DND-41 (cell line): ENCODE results near the gene ANKFN1.

Experiments used
- EZH2 ChIP-seq: IDR thresholded peaks from 3 replicates; pipeline ENCODE4 v1.6.1; 2012; ENCODE audit warnings: borderline replicate concordance, low read depth, mild to moderate bottlenecking, moderate library complexity, low read length, inconsistent platforms; ENCODE audit not compliant: severe bottlenecking
- TF ChIP-seq, protein P1 (sequence below): IDR thresholded peaks from 2 replicates; pipeline ENCODE4 v1.5.1; 2012; ENCODE audit warnings: borderline replicate concordance, low read length, moderate library complexity, mild to moderate bottlenecking; ENCODE audit not compliant: poor library complexity, severe bottlenecking; ENCODE audit errors: extremely low read depth

- TF ChIP-seq, protein P1, sequence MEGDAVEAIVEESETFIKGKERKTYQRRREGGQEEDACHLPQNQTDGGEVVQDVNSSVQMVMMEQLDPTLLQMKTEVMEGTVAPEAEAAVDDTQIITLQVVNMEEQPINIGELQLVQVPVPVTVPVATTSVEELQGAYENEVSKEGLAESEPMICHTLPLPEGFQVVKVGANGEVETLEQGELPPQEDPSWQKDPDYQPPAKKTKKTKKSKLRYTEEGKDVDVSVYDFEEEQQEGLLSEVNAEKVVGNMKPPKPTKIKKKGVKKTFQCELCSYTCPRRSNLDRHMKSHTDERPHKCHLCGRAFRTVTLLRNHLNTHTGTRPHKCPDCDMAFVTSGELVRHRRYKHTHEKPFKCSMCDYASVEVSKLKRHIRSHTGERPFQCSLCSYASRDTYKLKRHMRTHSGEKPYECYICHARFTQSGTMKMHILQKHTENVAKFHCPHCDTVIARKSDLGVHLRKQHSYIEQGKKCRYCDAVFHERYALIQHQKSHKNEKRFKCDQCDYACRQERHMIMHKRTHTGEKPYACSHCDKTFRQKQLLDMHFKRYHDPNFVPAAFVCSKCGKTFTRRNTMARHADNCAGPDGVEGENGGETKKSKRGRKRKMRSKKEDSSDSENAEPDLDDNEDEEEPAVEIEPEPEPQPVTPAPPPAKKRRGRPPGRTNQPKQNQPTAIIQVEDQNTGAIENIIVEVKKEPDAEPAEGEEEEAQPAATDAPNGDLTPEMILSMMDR = no peak
- TF ChIP-seq EZH2 = no peak
Observed at GRCh38 chr17:56488800-56489199, 335.5 kb downstream of the ANKFN1 start.
